Peyer's patch (tissue), 4 donors: ENCODE data around the gene RAB35. TPM values are rescaled to one million over a fixed set of nuclear protein-coding genes. Genes with fewer than 3 reads are reported as not detected.

ENCODE experiments used
- DNase-seq, 3 donors: peaks; one replicate each; pipeline ENCODE4 v3.0.0-alpha.2; 2017 to 2019
- H3K27ac ChIP-seq, 4 donors: fragments of 200-600 bp; sonication (generic); one replicate each; pipeline ENCODE4 v1.5.1; 2016 to 2019
- H3K27me3 ChIP-seq, 2 donors: fragments of 200-600 bp; sonication (generic); one replicate each; pipeline ENCODE4 v1.5.1; 2019
- H3K36me3 ChIP-seq, 3 donors: fragments of 200-600 bp; sonication (generic); one replicate each; pipeline ENCODE4 v1.5.1; 2016 to 2019
- H3K4me1 ChIP-seq, 4 donors: fragments of 200-600 bp; sonication (generic); one replicate each; pipeline ENCODE4 v1.5.1; 2016 to 2019
- H3K4me3 ChIP-seq, 4 donors: fragments of 200-600 bp; sonication (generic); 1 replicate in 3 of 4; 2 replicates in 1 of 4; pipeline ENCODE4 v1.5.1; 2016 to 2019; ENCODE audit warnings: mild to moderate bottlenecking in 1 of 4
- H3K9me3 ChIP-seq, 4 donors: fragments of 200-600 bp; sonication (generic); one replicate each; pipeline ENCODE4 v1.5.1; 2016 to 2019; ENCODE audit warnings: mild to moderate bottlenecking in 1 of 4
- POLR2A ChIP-seq, 2 donors: fragments of 450-650 bp; IDR thresholded peaks; one replicate each; pipeline ENCODE4 v1.5.1; 2017; ENCODE audit warnings: antibody characterized with exemption in 2 of 2, mild to moderate bottlenecking in 2 of 2, moderate library complexity in 2 of 2
- total RNA-seq, 4 donors: library from RNA; depleted of rRNA; stranded (reverse); fragments of >200 nt; gene quantifications; one replicate each; pipeline ENCODE4 v1.1.0, GENCODE V29; 2016
- TF ChIP-seq, protein P1 (sequence below), 6 experiments: fragments of 450-650 bp in 4 of 6; fragments of 200-600 bp in 2 of 6; sonication (generic) in 1 of 6; IDR thresholded peaks; one replicate each; pipeline ENCODE4 v1.5.1; 2017 to 2019; ENCODE audit warnings: antibody characterized with exemption in 6 of 6, mild to moderate bottlenecking in 3 of 6, moderate library complexity in 1 of 6

The RAB35 gene
- total RNA-seq, 4 donors from 2014 or later = 16.6 to 22.5 (median 19.1) TPM

- H3K9me3 ChIP-seq = no peaks in the 10 kb centered on the region
- no peak for DNase-seq
- no peak overlapping the region for H3K27ac ChIP-seq
- H3K4me3 ChIP-seq = no peak overlapping the region
- H3K27me3 ChIP-seq = no peaks in the 10 kb centered on the region
- no peaks in the 10 kb centered on the region for H3K4me1 ChIP-seq
- peaks cover 0 to 100% (median 2%) of the 10 kb centered on the region in 3 donors for H3K36me3 ChIP-seq
- no peak for TF ChIP-seq POLR2A (IDR thresholded peaks at IDR 0.05)
- TF ChIP-seq, protein P1, sequence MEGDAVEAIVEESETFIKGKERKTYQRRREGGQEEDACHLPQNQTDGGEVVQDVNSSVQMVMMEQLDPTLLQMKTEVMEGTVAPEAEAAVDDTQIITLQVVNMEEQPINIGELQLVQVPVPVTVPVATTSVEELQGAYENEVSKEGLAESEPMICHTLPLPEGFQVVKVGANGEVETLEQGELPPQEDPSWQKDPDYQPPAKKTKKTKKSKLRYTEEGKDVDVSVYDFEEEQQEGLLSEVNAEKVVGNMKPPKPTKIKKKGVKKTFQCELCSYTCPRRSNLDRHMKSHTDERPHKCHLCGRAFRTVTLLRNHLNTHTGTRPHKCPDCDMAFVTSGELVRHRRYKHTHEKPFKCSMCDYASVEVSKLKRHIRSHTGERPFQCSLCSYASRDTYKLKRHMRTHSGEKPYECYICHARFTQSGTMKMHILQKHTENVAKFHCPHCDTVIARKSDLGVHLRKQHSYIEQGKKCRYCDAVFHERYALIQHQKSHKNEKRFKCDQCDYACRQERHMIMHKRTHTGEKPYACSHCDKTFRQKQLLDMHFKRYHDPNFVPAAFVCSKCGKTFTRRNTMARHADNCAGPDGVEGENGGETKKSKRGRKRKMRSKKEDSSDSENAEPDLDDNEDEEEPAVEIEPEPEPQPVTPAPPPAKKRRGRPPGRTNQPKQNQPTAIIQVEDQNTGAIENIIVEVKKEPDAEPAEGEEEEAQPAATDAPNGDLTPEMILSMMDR (IDR thresholded peaks at IDR 0.05) = no peak
Measured at GRCh38 chr12:120158351-120158750, 41.8 kb upstream of the RAB35 start.

GRCh38 chr12:120157678-120158077 lies 41.1 kb upstream of the RAB35 start:
- H3K27ac ChIP-seq = no peak overlapping the region
- no peaks in the 10 kb centered on the region for H3K4me1 ChIP-seq
- H3K36me3 ChIP-seq = peaks cover 0 to 100% (median 2%) of the 10 kb centered on the region in 3 donors
- DNase-seq = no peak
- no peaks in the 10 kb centered on the region for H3K27me3 ChIP-seq
- TF ChIP-seq, protein P1 (IDR thresholded peaks at IDR 0.05) = no peak
- no peak for TF ChIP-seq POLR2A (IDR thresholded peaks at IDR 0.05)
- H3K9me3 ChIP-seq = no peaks in the 10 kb centered on the region
- no peak overlapping the region for H3K4me3 ChIP-seq

DNA sequence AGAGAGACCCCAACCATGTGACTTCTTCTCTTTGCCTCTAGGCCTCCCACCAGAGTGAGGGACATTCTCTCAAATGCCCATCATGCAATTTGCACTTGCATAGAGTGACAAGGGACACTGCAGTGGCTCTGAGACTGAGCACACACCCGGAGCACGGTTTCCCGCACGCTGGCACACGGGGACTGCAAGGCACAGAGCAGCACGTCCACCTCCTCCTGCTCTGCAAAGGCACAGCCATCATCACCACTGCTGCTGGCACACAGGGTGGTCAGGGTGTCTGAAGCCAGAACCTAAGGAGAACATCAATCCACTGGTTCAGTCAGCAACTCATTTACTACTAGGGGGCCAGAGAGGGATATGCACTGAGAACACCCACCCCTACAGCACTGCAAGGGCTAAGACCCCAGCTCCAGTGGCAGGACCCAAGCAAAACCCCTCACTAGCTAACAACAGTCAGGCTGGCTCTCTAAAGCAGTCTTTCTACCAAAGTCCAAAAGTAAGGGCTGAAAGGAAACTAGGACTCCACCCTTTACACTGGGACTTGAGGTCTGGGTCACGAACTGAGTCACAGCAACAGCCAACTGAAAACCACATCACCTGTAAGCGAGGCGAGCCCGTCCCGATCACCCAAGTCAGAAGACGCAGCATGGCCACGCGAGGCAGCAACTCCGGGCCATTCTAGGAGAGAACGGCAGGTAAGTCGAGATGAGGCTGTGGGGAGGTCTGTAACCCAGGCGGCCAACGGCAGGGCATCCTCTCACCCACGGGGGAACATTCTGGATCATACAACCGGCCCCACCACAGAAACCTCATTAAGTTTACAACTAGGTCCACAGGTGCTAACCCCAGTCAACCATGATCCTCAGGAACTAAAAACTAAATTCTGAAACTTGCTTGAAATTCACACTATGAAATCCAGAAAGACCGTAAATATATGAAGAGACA lies 40.0 kb upstream of the RAB35 start:
- no peak for DNase-seq
- Histone ChIP-seq H3K36me3 (peaks cover 0 to 96% (median 2%) of the 10 kb centered on the region in 3 donors), H3K4me3 (no peak overlapping the region), H3K27me3 (no peaks in the 10 kb centered on the region), H3K27ac (no peak overlapping the region), H3K4me1 (no peaks in the 10 kb centered on the region), H3K9me3 (no peaks in the 10 kb centered on the region)
- TF ChIP-seq, protein P1 (IDR thresholded peaks at IDR 0.05) = no peak
- no peak for TF ChIP-seq POLR2A (IDR thresholded peaks at IDR 0.05)

DNA sequence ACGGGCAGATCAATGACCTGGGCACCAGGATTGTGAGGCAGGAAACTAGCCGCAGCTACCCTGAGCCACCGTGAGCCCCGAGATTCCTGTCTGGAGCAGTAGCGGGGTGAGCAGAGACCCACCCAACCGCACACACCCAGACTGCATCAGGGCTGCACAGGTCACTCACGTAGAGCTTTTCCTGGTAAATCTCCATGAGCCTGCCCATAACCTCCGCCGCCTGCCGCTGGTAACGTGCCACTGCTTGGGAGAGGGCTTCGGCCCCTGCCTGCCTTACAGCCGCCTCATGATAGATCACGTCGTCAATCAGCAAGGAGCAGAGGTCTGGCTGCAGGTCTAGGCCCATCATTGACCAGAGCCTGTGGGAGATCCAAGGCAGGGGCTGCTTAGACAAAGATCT lies 38.5 kb upstream of the RAB35 start:
- no peaks in the 10 kb centered on the region for H3K4me1 ChIP-seq
- H3K27me3 ChIP-seq = no peaks in the 10 kb centered on the region
- DNase-seq = no peak
- H3K9me3 ChIP-seq = no peaks in the 10 kb centered on the region
- no peak overlapping the region for H3K4me3 ChIP-seq
- H3K36me3 ChIP-seq = peaks cover 0 to 96% (median 2%) of the 10 kb centered on the region in 3 donors
- H3K27ac ChIP-seq = no peak overlapping the region
- TF ChIP-seq, protein P1 (IDR thresholded peaks at IDR 0.05) = no peak

GRCh38 chr12:120150919-120151525 lies 34.5 kb upstream of the RAB35 start:
- H3K27ac ChIP-seq = no peak overlapping the region
- no peaks in the 10 kb centered on the region for H3K9me3 ChIP-seq
- H3K36me3 ChIP-seq = peaks cover 0 to 96% (median 0%) of the 10 kb centered on the region in 3 donors
- no peak overlapping the region for H3K4me3 ChIP-seq
- no peaks in the 10 kb centered on the region for H3K4me1 ChIP-seq
- TF ChIP-seq, protein P1 (IDR thresholded peaks at IDR 0.05) = no peak
- TF ChIP-seq POLR2A (IDR thresholded peaks at IDR 0.05) = no peak
- no peak for DNase-seq
- H3K27me3 ChIP-seq = no peaks in the 10 kb centered on the region
